ENCODE results near the gene FAM184B.
"Not testable (repeated sequence)": the region's sequence is repeated elsewhere in the genome, so short reads cannot be mapped to it uniquely, and the experiment has no call there.

Gene FAM184B

DNA sequence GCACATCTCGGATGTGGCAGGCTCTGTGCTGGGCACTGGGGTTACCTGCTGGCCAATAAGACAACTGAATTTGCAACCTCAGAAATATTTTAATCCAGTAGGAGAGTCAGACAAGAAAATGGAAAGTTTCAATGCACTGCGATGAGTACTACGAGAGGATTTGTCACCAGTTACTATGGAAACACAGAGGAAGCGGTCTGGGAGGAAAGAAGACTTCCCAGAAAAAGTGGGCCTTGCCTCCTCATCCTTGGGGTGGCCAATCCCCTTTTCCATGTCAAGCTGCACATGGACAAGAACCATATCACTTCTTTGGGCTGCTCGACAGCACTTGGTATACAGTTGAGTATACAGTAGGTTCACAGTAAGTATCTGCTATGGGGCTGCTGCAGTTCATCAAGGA, 67.6 kb downstream of the FAM184B start:
- no peak for DNase-seq

DNA sequence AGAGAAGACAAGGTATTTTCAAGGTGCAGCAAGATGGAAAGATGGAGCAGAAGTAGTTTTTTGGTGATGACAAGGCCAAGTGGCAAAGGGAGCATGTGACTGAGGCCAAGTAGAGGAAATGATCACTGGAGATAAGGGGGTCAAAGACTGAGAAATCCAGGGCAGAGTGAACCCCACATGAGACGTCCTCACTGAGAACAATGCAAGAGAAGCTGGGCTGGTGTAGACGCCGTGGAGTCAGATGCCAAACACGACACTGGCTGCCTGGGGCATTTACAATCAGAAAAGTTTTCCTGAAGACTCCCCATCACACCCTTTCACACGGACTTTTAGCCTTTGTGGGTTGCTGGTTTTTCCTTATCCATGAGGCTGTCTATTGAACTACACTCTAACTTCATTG, 69.3 kb downstream of the FAM184B start:
- DNase-seq = no peak

DNA sequence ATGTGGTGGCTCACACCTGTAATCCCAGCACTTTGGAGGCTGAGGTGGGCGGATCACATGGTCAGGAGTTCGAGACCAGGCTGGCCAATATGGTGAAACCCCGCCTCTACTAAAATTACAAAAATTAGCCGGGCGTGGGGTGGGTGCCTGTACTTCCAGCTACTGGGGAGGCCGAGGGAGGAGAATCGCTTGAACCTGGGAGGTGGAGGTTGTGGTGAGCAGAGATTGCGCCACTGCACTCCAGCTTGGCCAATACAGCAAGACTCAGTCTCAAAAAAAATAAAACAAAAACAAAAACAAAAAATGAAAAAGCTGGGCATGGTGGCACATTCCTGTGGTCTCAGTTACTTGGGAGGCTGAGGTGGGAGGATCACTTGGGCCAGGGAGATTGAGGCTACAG, 70.2 kb downstream of the FAM184B start:
- not testable (repeated sequence) for DNase-seq

DNA sequence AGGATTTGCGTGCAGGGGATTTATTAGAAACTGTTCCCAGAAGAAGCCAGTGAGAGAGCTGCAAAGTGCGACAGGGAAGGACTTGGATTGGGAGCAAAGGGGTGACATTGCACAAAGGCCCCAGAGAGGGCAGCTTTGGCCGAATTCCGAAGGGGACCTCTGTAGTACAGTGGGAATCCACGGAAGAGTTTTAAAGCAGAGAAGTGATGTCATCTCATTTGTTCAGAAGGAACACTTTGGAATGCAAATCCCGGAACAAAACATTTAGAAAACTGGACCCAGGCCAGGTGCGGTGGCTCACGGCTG, 71.7 kb downstream of the FAM184B start:
- no peak for DNase-seq

DNA sequence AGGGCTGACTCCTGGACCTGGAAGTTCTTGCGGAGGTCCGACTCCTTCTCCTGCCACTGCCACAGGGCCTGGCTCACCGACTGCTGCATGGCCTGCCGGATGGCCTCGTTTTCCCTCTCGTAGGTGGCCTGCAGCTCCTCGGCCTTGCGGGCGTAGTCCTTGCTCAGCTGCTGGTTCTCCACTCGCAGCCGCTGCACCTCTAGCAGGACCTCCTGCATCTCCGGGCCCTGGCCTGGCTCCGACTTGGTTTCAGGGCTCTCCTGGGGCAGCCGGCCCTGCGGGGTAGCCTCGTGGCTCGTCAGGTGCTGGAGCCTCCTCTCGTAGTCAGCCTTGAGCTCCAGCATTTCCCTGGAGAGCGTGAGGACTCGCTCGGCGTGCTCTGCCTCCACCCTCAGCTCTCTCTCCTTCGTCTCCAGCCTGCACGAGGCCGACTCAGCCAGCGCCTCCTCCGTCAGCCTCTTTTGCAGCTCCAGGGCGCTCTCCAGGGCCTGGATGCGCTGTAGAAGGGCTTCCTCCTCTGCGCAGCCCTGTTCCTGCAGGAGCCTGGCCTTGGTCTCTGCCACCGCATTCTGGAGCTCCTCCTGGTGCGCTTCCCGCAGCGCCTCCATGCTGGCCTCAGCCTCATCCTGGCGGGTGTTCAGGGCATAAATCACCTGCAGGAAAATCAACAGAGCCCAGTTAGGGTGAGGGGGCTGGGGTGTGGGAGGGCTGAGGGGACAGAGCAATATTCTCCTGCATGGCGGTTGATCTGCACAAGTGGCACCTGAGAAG, 72.2 kb downstream of the FAM184B start:
- no peak for DNase-seq

DNA sequence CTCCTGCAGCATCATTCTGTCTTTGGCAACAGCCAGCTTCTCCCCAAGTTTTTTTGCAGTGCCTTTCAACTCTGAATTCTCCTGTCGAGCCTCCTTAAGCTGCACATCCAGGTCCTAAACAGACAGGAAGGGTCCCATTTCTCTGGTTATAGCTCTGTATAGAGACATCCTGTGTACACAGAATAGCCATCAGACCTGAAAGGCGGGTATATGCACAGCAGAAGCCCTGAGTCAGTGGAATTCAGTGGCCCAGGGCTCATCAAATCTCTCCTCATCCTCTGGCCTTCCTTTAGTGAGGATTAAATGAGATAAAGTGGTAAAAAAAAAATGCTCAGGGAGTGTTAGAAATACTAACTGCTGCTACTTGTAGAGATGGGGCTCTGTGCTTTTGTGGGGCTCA, 73.8 kb downstream of the FAM184B start:
- no peak for DNase-seq

DNA sequence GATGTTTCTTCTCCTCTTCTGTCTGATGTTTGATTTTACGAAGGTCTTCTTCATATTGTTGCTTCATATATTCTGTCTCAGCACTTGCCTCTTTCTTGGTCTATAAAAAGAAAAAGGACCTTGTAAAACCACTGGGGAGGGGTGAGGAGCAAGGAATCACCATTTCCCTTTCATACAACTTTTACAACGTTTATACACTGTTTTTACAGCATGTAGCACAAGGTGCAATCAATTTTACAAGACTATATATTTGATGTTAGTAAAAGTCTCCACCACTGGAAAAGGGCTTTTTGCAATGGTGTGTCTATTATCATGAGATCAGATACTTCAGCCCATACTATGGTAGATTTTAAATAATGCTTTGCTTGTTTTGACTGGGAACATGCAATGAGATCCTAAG, 76.3 kb downstream of the FAM184B start:
- no peak for DNase-seq

DNA sequence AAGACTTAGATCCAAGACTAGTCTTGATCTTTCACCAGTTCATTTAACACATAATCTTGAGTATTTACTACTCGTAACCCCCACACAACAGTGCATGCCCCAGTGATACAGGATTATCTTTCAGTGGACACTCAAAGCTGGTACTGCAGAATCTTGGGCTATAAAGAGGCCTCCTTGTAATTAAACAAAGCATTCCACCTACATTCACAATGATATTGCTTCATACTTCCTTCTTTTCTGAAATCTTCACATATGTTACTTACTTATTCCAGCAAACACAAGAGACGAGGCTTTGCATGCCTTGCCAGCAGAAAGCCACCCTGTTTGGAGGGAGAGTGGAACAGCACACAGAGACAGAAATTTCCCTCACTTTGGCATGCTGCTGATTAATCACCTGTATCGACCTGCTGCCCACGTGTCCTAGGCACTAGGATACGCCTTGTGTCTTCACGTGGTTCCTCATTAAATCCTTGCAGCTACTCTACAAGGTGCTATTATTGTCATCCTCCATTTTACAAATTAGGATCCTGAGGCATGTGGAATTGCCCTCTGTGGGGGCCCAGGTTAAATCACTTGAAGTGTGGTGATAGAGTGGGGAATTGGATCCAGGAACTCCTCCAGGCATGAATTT, 77.3 kb downstream of the FAM184B start:
- no peak for DNase-seq

DNA sequence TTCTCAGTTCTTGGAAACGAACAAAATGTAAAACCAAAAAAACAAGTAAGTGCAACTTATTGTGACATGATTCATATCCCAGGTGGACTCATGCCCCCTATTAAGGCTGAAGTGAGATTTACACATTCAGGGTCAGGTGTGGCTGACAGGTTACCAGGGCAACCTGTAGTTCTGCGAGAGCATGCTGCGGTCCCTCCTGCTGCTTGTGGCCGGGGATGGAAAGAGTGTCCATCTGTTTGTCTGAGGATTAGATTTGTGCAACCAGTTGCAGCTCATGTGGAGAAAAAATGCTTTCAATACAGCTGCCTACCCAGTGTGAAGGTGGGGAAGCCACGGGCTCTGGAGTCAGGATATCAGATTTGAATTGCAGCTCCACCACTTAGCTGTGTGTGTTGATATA, 78.8 kb downstream of the FAM184B start:
- no peak for DNase-seq

DNA sequence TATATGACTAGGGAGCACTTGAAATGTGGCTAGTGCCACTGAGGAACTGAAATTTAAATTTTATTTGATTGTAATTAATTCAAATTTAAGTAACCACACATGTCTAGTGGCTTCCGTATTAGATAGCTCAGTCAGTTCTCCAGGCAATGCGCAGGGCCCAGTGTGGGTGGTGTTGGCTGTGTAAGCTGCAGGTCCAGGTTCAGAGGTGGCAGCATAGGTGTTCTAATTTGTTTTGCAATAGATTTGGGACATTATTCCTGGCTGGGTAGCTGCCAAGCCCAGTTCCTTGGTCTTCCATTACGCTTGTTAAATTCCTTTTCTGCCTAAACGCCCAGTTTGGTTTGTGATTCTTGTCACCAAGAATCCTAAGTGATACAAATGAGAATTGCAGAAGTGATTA, 79.5 kb downstream of the FAM184B start:
- no peak for DNase-seq

DNA sequence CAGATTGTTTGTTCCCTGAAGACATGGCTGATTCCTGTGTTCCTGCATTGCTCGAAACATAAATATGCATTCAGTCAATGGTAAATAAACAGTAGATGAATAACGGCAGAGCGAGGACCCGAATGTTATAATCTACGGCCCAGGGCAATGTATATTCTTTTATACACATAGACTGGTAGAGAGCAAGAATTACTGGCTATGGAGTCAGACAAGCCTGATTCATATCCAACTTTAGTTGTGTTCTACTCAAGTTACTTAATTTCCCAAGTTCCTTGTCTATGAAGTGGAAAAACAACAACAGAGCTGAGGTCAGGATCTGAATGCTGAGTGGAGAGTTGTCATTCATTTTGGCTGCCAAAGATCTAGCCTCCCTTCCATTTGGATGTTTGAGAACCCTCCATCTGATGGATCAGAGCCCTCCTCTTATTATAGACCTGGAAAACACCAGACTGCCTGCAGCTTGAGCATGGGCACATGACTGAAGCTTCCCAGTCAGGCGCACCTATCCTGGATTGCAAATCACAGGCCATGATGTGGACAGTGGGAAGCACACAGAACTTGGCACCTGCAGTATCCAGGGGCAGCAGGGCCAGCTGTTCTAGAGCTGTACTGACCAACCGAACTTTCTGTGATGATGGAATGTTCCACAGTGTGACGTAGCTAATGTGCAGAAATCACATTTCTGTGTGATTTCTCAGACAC, 80.1 kb downstream of the FAM184B start:
- DNase-seq = no peak

DNA sequence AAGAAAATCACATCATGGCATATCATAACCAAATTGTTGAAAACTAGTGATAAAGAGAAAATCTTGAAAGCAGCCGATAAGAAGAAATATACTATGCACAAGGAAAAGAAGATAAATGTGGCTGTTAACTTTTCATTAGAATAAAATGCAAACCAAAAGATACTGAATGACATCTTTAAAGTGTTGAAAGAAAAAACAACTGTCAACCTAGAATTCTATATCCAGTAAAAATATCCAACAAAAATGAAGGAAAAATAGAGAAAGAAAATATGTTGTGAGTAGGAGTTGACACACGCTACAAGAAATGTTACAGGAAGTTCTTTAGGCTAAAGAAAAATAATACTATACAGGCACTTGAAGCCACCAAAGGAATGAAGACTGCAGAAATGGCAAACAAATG, 82.0 kb downstream of the FAM184B start:
- DNase-seq = no peak

DNA sequence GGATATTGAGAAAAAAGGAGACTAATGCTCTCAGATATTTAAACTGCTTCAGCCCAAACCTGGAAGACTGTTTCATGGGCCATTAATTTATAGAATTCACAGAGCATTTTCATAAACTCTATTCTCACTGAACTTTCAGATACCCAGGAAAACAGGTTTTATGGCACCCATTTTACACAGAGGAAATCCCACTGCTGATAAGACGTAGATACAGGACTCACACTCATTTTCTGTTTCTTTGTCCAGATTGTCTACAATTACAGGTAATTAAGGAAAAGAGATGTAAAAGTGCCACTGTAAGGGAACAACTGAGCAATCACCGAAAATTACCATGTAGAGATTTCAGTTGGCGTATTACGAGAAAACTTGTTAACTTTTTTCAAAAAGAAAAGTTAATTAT, 83.3 kb downstream of the FAM184B start:
- no peak for DNase-seq

DNA sequence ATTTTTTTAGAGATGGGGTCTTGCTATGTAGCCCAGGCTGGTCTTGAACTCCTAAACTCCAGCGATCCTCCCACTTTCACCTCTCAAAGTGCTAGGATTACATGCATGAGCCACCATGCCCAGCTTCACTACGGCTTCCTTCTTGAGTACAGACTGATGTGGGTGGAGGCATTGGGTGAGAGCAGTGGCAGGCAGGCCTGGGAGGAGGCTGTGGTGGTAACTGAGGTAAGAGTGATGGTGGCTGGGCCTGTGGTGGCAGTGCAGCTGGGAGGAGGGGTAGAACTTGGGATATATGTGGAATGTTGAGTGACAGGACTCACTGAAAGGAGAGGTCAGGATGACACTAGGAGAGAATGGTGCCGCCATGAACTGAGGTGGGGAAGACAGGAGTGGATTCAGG, 86.1 kb downstream of the FAM184B start:
- DNase-seq = no peak

DNA sequence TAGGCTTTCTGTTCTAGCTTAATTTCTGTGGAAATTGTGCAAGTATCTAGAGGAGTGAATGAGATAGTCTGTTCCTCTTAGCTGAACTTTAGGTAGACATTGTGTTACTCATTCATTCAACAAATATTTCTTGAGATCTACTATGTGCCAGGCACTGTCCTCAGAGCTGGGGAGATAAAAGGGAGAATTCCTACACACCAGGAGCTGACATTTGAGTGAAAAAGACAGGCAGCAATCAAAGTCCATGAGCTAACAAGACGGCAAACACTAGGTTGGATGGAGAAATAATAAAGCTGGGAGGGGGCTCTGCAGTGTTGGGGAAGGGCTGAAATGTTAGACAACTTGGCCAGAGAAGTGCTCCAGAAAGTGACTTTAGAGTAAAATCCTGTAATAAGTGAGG, 86.9 kb downstream of the FAM184B start:
- DNase-seq = no peak

DNA sequence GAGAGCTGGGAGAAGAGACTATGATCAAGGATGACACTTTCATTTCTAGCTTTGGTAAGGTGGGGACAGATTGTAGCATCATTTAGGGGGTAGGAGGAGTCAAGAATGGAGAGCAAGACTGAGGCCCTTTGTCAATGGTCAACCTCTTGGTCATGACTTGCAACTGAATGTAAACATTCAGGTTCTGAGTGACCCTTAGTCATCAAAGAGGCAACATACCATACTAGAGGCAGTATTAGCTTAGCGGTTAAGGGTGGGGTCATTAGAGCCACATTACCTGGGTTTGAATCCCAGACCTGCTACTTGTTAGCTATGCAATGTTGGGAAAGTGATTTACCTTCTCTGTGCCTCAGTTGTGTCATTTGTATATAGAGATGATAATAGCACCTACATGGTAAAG, 90.5 kb downstream of the FAM184B start:
- DNase-seq = no peak

DNA sequence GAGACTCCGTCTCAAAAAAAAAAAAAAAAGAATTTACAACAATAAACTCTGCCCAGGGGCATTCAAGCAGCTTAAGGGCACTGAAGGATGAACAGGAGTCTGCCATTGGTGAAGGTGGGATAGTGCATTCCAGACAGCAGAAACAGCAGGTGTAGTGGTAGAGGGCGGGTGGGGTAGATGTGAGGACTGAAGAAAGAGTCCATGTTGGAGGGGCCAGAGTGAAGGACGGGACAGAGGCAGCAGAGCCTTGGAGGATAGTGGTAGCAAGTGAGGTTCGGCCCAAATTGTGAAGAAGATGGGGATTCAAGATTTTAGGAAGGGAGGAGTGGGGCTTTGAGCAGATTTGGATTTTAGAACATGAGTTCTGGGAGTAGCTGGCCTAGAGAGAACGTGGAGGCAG, 91.3 kb downstream of the FAM184B start:
- DNase-seq = no peak

DNA sequence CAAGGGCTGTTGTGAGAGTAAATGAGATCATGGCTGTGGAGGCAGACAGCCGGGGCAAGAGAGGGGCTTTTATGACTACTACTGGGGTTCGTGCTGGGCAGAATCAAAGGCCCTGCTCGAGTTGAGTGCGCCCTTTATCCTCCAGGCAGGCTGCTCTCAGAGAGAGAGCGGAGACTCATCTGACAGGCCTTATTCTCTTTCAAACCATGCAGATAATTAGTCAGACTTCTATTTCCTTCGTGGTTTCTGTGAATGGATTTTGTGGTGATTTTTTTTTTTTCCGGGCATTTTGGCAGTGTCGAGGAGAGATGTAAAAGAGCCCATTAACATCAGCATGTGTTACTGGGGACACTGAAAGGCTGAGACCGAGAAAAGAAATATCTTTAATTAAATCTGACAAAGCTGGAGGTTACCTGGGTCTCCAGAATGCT, 93.4 kb downstream of the FAM184B start:
- peak; percentile 47 for DNase-seq

DNA sequence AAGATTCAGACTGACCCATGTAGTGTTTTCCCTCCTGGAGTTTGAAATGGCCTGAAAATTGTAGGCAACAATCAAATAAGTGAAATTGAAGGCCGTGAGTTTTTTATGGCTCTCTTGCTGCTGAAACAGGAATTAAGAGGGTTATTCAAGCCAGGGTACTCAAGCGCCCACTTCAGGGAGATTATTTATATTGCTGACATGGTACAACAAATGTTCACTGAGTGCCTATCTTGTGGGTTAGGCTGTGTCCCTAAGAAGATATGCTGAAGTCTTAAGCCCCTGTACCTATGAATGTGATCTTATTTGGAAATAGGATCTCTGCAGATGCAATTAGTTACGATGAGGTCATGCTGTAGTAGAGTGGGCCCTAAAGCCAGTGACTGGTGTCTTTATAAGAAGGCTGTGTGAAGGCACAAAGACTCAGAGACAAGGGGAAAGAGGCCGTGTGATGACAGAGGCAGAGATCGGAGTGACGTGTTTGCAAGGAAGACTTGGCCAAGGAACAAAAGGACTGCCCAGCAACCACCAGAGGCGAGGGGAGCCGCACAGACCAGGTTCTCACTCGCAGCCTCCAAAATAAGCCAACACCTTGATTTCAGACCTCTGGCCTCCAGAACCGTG, 94.1 kb downstream of the FAM184B start:
- DNase-seq = peak; percentile 93

DNA sequence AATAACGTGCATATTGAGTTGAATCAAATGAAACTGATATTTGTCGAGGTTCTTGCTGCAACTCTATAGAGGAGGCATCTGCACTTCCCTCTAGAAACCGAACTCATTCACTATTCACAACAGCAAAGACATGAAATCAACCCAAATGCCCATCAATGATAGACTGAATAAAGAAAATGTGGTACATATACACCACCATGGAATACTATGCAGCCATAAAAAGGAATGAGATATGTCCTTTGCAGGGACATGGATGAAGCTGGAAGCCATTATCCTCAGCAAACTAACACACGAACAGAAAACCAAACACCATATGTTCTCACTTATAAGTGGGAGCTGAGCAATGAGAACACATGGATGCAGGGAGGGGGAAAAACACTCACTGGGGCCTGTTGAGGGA, 96.8 kb downstream of the FAM184B start:
- DNase-seq = not testable (repeated sequence)

DNA sequence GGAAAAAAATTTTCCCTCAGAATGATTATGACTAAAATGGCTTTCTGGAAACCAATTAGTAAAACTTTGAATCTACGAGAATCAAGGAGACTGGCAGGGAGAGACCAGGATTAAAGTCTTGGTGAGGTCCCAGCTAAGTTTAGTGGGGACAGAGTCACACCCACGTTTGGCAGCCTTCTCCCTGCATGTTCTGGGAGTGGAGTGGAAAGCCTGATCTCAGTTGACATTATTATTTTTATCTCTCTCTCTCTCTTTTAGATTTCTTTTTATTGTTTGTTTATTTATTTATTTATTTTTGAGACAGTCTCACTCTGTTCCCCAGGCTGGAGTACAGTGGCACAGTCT, 99.2 kb downstream of the FAM184B start:
- DNase-seq = no peak

DNA sequence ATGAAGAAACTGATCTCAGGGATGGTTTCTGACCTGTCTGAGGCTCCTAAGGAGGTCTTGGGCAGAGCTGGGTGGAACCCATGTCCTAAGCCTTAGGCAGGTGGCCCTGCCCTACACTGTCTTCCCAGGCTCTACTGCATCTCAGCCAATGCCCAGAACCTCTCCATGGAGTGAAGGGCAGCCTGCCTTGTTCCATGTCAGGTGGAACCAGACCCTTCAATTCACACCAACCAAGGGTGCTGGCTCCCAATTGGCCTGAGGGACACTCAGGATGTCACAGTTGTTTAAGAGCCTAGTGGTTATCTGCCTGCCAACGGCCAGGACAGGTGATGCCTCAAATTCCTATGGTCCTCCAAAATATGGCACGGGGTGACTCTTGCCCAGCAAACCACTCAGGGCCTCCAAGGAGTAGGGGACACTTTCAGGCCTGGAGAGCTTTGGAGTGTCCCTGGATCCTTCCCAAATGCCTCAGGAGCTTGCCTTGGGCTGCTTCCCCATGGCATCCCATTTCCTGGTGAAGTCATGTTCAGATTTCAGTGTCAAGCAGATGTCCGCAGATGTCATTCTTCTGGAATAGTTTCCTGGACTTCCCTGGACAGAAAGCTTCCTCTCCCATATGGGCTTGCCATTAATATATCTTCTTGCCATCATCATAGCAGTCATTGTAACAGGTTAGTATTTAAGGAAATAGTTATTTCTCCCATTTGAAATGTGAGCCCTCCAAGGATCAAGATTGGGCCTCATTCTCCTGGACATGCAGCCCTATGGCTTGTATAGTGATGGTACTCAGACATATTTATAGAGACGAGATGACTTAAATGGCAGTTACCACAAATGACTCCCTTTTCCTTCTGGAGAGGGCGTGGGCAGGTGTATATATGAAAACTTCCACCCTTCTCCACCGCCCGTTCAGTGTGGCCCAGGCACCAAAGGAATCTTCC, 99.9 kb downstream of the FAM184B start:
- DNase-seq = no peak

Measured in DMS79 treated with DMSO at 0.1 percent for 48 hours (cell line).